ENCODE data around the gene ALDH1L1.
"Not testable (repeated sequence)": the region's sequence is repeated elsewhere in the genome, so short reads cannot be mapped to it uniquely, and the experiment has no call there.

Gene ALDH1L1

DNA sequence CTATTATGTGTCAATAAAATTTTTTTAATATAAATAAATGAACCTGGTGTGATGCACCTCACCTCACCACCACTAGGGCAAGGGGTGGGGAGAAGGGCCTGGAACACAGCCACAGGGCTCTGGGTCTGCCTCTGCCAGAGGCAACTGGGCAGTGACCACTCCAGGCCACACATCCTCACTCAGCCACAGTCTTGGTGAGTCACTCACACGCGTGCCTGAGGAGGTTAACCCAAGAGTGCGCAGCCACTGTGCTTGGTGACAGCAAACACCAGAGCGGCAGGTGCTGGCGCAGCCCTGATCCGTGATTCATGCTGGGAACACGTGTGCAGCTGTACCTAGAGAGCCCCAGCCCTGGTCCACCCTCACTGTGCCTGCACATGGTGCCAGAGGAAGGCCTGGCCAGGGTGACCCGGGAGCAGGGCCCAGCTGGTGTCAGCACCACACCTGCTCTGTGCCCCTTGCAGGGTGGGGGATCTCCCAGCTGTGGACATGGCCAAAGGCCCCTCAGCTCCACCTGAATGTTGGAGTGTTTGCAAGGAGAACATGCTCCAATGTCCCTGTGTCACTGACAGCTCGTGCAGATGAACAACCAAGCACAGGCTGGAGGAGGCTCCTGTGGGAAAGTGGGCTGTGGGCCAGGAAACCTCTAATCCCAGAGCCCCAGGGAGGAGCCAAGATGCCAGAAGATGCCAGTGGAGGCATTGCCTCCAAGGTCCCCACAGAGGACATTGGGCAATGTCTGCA lies 98.6 kb downstream of the ALDH1L1 start:
- no peak for DNase-seq

DNA sequence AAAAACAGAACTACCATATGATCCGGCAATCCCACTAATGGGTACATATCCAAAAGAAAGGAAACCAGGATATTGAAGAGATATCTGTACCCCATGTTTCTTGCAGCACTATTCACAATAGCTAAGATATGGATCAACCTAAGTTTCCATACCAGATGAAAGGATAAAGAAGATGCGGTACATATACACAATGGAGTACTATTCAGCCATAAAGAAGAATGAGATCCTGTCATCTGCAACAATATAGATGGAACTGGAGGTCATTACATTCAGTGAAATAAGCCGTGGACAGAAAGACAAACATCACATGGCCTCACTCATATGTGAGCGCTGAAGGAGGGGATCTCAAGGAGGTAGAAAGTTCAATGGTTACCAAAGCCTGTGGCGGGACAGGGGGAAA lies 99.4 kb downstream of the ALDH1L1 start:
- DNase-seq, result no peak

- no peak for DNase-seq
These were observed 101.5 kb downstream of the ALDH1L1 start for GRCh38 chr3:126078866-126079265.

- no peak for DNase-seq
These were observed 102.6 kb downstream of the ALDH1L1 start for GRCh38 chr3:126077754-126078153.

GRCh38 chr3:126076140-126076539 lies 104.2 kb downstream of the ALDH1L1 start:
- no peak for DNase-seq

- no peak for DNase-seq
These were observed 110.2 kb downstream of the ALDH1L1 start for GRCh38 chr3:126070146-126070545.

GRCh38 chr3:126067959-126068358 lies 112.4 kb downstream of the ALDH1L1 start:
- DNase-seq, result no peak

DNA sequence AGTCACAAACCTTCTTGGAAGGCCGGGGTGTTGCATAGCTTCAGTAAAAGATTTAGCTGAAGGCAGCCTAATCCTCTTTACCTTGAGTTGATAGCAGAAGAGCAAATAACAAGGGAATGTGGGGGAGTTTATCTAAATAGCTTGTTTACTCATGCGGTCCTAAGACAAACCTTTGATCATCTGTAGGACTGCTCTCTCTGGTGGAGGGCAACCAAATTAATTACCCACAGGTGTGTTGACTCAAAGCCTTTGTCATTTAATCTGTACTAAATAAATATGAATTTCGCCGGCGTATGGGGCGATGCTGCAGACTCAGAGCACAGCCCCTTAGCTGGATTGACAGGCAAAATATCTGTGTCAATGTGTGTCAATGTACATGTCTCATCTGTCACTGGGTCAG lies 113.7 kb downstream of the ALDH1L1 start:
- not testable (repeated sequence) for DNase-seq

DNA sequence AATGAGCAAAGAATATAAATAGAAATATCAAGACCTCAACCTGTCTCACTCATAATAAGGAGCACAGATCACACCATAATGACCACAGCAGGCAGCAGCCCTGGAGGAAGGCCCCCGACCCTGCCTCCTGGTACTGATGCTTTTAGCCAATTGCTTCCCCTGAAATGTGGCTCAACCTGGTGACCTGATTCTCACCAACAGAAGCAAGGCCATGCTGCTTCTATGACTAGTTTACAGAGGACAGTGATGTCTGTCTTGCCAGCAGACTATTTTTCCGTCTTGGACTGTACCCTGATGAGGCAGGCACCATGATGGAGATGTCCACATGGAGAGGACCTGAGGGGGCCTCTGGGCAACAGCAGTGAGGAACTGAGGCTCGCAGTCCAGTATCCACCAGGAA lies 114.5 kb downstream of the ALDH1L1 start:
- DNase-seq, result no peak

- DNase-seq, result no peak
These were observed 115.6 kb downstream of the ALDH1L1 start for GRCh38 chr3:126064627-126065258.

DNA sequence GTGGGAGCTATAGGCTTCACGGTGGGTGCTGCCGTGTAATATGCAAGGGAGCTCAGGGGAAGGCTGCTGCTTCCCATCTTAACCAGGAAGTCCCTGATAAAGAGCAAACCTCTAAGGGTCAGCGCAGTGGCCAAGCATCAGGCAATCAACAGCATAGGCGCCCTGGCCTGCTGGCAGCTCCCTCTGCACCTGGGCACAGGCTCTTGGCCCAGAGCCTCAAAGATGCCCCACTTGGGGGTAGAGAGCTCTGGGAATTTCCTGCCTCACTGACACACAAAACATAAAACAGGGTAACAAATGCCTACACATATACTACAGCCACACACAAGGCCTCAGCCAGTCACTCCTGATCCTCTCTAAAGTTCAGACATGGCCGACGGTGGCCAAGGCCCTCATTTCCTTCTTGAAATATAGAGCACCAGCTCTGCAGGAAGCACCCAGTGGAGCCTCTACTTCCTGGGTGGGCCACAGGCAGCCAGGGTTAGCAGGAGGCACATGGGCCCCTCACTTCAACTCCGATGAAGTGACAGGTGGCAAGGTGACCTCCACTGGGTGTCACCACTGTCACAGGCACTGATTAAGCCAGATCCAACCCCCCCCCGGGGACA lies 116.9 kb downstream of the ALDH1L1 start:
- no peak for DNase-seq

DNA sequence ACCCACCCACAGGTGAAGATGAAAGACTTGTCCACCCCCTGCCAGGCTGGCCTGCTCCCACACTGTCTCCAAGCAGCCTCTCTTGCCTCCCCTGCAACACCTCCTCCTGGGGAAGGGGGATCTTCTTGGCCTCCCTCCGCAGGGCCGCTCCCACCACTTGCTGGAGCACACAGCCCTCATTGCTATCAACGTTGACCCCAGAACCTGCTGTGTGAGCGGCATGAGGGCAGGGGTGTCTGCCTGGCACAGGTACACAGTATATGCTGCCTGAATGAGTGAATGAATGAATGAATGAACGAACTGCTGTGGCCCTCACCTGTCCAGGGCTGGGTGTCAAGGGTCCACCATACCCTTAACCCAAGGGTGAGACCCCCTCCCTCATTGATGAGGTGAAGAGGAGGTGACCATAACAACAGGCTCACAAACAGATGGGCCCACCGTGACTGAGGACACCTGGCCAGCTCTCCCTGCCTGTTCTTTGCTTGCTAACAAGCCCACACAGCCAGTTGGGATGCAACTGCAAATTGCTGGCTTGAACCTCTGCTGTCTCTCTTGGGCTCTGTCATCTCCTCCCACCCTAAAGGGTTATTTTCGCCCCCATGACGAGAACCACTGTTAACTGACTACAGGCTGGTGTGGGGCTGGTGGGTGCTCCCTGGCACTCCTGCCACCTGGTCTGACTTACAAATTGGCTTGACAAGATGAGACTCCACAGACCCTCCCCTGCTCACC lies 118.9 kb downstream of the ALDH1L1 start:
- DNase-seq, result no peak

GRCh38 chr3:126060613-126061145 lies 119.7 kb downstream of the ALDH1L1 start:
- DNase-seq, result no peak

DNA sequence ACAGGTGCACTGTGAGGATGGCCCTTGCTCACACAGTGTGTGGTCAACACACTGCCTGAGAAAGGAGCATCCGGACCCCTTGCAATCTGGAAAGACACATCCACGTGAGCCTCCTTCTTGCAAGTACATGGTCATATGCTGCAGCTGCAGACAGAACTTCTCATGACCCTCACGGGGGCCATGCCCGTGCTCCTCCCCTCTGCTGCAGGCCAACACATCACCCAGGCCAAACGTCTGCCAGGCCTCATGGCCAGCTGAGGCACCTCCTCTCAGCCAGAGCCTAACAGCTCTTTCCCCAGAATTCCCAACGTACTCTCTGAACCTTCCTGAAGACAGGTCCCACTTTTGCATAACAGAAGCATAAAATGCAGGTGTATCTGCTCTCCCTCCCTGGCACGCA lies 121.7 kb downstream of the ALDH1L1 start:
- DNase-seq, result no peak

GRCh38 chr3:126057936-126058335 lies 122.5 kb downstream of the ALDH1L1 start:
- DNase-seq, result no peak

- DNase-seq, result no peak
These were observed 122.9 kb downstream of the ALDH1L1 start for GRCh38 chr3:126057501-126057819.

DNA sequence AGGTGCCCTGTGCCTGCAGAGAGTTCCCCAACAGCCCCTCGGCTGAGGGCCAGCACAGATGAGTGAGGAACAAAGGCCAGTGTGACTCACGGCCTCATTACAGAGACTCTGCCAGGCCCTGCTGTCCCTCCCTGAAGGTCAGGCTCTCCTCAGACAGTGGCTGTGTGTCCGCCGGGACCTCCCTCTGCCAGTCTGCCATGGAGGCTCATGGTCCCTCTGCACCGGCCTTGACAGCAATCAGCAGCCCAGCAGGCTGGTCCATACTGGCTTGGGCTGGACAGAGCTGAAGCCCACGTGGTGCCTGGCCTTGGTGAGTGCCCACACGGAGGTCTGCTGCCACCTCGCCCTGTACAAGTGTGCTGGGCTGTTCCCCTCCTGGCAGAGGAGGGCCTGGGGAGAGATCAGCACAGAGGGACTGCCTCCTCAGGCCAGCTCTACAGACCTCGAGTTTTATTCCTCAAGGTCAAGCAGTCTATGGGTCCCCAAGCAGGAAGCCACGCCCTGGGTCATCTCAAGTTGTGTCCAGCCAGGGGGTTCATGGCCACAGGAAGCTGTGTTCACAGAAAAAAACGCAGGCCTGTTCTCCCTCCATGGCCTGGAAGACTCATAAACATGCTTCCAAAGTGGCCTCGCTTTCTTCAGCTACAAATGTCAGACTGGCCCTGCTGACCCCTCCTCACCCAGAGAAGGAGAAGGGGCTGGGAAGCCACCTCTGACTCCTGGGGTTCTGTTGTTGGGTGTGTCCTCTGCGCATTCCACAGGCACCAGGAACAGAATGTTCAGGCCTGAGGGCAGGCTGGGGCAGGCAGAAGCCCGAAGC lies 123.5 kb downstream of the ALDH1L1 start:
- no peak for DNase-seq

DNA sequence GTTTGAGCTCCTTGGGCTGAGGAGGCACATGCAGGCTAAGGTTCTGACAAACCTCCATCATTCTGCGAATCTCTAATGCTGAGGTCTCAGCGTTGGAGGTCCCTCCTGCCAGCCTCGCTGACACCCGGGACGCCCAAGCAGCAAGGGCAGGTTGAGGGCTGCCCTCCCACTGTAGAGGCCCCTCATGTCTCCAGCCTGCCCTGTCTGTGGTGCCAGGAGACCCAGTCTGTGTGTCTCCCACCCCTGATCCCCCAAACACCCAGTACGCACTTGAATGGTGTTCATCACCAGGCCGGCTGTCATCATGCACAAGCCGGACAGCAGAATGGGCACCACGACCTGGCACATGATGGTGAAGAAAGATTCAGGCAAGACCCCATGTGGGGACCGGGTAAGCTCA lies 124.3 kb downstream of the ALDH1L1 start:
- no peak for DNase-seq

GRCh38 chr3:126054870-126055269 lies 125.5 kb downstream of the ALDH1L1 start:
- no peak for DNase-seq

DNA sequence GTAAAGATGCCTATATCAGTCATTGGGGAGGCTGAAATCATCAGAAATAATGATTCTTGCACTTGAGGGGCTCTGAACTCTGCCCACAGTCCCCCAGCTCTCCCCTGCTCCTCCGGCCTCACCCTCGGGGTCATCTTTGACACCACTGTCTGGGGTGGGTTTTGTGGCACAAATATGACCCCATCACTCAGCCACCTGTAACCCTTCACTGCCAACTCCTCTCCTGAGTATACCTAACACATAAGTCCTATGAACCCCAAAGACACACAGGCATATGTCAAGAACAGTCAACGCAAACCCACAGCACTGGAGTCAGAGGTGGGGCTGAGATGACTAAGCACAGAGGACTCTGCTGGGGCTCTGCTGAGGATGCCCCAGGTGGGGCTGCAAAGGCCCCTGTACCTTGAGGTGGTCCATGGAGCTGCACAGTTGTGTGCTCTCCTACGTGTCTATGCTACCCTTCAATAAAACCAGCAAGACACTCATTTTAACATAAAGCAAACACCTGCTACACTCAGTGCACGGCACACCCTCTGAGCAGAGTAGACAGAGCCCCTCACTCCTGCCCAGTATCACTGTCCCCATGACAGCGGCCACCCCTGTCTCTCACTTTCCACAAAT lies 126.3 kb downstream of the ALDH1L1 start:
- no peak for DNase-seq
